K562 treated with DMSO at 1 percent for 4 hours (cell line): ENCODE results near the gene PIP4P1. TPM values are rescaled to one million over a fixed set of nuclear protein-coding genes. Genes with fewer than 3 reads are reported as not detected.

Source experiments
- total RNA-seq: library from RNA; unstranded; fragments of 300-600 nt; gene quantifications from 2 replicates; pipeline ENCODE4 v1.2.3, GENCODE V29; 2022; ENCODE audit not compliant: insufficient read depth

PIP4P1 gene
- 21.9 and 22.0 TPM in 2 replicates for total RNA-seq

DNA sequence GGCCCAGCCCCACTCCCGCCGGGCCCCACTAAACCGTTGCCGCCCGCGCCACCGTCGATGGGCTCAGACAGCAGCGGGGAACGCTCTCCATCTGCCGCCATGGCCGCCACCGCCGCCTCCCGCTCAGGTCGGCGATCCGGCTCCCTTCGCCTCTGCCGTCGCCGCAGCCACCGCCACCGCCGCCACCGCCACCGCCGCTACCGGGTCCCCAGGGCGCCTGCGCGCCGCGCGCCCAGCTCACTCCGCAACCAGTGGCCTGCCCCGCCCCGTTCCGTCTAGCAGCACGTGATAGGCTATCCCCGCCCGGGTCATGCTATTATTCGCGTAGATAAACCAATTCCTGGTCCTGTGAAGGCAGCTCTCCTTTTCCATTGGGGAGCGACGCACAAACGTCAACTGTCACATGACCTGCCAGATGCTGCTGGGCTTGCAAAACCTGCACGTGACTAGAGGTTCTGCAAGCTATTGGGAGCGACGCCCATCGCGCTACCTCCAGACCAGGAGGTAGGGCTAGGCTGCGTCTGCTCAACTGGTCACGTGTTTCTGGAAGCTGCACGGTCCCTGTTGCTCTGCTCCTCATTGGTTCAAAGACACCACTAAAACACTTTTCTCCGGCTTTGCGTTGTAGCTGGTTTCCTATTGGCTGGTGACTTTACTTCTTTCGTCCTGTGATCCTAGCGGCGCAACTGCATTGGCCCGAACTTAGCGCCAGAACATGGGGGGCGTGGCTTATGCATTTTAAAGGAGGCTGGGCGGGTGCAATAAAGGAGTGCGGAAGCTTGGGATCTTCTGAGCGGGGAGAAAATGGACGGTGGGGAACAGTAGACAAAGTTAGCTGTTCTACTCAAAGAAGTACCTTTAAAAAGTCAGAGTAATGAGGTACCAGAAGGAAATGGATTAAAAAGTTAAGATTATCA lies at the start of gene PIP4P1:
Gene PIP4P1, minus strand, starts transcription at position 210 of the 917 bp plus-strand sequence. Its CDS starts 109 bp downstream, at position 101.

DNA sequence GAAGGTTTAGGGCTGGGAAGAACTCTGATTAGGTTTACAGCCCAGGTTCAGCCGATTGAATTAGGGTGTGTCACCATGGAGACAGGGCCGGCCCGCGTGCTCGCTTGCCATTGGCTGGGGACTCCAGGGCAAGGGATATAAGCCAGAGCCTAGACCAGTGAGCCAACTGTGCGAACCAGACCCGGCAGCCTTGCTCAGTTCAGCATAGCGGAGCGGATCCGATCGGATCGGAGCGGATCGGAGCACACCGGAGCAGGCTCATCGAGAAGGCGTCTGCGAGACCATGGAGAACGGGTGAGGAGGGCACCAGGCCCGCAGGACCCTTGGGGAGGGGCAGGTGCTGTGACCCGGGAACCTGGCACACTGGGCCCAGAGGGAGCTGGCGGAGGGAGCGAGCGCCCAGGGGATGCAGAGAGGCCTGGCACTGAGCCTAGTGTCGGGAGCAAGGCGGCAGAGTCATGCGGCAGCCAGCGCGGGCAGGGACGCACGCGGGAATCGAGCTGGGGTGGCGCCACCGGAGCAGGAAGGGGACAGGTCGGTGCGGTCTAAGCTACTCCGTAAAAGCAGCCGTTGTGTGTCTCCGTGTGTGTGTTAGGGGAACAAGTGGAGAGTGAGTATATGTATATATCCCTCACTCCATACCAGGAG lies 8.1 kb upstream of the PIP4P1 start, which contains the start of gene PNP:
Gene PNP, plus strand, starts transcription at position 165 of the 648 bp plus-strand sequence. Its CDS starts 119 bp downstream, at position 284.

DNA sequence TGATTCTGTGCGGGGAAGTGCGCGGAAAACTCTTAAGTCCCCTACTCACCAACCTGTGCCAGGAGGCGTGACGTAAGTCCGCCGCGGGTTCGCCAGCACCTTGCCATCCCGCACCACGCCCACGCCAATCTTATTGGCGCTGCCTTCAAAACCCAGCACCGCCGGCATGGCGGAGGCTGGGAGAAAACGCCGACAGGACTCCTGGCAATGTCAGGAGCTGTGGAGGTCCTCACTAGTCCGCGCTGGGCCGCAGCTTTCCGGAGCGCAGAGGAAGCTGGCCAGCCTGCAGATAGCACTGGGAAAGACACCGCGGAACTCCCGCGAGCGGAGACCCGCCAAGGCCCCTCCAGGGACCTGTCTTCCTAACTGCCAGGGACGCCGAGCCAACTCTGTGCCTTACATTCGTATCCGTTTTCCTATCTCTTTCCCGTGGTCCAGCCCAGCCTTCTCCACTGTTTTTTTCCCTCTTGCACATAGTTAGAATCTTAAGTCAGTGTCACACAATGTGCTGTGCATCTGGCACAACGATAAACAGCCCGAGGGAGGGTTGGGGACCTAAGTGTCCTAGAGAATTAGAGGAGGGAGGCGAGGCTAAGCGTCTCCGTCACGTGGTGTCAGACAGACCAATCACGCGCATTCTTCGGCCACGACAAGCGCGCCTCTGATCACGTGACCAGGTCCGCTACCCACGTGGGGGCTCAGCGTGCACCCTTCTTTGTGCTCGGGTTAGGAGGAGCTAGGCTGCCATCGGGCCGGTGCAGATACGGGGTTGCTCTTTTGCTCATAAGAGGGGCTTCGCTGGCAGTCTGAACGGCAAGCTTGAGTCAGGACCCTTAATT lies 6.5 kb downstream of the PIP4P1 start, which contains the start of the genes APEX1 and OSGEP:
Gene APEX1, plus strand, starts transcription at position 711 of the 839 bp plus-strand sequence. CDS start 420 bp downstream, outside the sequence.
Gene OSGEP, minus strand, starts transcription at position 297 of the 839 bp plus-strand sequence. Its CDS starts 129 bp downstream, at position 168.

DNA sequence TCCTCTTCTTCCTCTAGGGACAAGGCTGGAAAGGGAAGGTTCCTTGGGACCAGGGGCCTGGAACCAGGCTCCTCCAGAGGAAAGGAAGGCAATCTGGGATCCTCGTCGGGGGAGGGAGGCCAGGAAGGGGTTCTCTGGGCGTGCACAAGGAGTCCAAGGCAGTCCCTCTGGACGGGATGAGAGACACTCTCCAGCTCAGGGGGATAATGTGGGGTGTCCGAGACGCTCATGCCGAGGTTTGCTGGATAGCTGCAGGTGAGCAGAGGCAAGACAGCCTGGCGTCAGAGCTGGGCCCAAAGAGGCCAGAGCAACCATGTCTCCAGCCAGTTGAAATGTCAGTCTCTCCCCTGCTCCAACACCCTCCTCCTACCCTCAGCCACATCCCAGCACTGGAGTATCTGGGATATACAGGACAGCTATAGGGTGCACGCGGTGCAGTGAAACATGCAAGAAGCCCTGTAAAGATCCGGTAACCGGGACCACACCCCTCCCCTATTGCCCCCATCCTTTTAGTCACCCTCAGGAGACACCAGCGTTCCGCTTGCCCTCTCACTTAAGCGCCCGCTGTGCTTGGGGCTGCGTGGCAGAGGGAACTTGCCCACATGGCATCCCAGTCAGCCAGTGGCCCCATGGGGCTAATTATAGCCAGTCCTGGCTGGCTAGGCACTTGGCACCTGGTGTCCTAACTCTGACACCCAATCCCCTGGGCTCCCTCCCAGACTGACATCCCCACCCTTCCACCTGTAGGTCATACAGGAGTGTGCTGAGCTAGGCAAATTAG lies 25.5 kb downstream of the PIP4P1 start, which contains the start of gene KLHL33:
Gene KLHL33, minus strand, starts transcription at position 585 of the 781 bp plus-strand sequence. Its CDS starts 355 bp downstream, at position 230.

DNA sequence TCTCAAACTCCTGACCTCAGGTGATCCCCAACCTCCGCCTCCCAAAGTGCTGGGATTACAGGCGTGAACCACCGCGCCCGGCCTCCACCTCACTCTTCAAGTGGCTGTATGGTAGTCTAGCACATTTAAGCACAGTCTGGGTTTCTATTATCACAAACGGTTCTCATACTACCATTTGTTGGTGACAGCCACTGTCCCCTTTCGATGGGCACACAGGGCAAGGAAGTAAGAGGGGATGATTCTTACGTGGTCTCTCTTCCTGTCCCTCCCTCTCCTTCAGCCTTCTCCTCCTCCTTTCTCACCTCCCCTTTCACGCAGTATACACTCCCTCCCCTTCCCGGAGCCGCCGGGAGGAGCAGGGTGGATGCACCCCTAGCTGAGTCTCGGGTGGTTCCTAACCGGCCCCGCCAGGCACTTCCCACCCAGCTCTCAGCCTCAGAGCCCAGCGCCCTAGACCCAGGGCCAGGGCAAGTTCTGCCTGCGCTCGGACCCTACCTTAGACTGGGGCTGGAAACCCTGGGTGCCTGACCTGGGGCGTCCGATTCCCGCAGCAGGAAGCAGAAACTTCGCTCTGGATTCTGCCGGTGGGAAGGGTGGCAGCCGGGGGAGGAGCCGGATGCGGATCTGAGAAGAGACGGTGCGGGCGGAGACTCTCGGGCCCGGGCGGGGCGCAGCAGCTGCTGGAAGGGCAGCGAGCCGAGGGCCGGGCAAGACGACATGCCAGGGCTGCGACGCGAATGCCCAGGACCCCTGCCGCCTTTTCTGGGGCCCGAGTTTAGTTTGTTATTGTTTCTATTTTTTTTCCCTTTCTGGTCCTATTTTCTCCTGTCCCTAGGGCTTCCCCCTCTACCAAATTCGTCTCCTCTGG lies 48.1 kb downstream of the PIP4P1 start, which contains the start of gene TEP1:
Gene TEP1, minus strand, starts transcription at position 626 of the 868 bp plus-strand sequence. CDS start 5,062 bp downstream, outside the sequence.

Other genes with a start within 250 kb of the PIP4P1 start
- gene OR11H6, start 237.7 kb downstream of the PIP4P1 start, total RNA-seq, result not detected in 2 replicates
- not detected in 2 replicates for gene OR11H7, start 232.5 kb downstream of the PIP4P1 start, total RNA-seq
- gene OR11H4, start 222.1 kb downstream of the PIP4P1 start, total RNA-seq, result not detected in 2 replicates
- gene TTC5, start 155.5 kb downstream of the PIP4P1 start, total RNA-seq, result 2.1 and 2.7 TPM in 2 replicates
- gene CCNB1IP1, start 128.2 kb downstream of the PIP4P1 start, total RNA-seq, result 99.0 and 107 TPM in 2 replicates
- 20.8 and 24.1 TPM in 2 replicates for gene PARP2, start 117.8 kb downstream of the PIP4P1 start, total RNA-seq
- 9.1 and 9.3 TPM in 2 replicates for gene TEP1, start 47.9 kb downstream of the PIP4P1 start, total RNA-seq
- gene KLHL33, start 25.3 kb downstream of the PIP4P1 start, total RNA-seq, result 0.10 TPM in 1 of 2 replicates, not detected in the other
- 32.4 and 42.3 TPM in 2 replicates for gene OSGEP, start 6.6 kb downstream of the PIP4P1 start, total RNA-seq
- gene APEX1, start 6.2 kb downstream of the PIP4P1 start, total RNA-seq, result 130 and 152 TPM in 2 replicates
- 75.8 and 87.0 TPM in 2 replicates for gene PNP, start 8.0 kb upstream of the PIP4P1 start, total RNA-seq
- gene RNASE10, start 44.1 kb upstream of the PIP4P1 start, total RNA-seq, result not detected in 2 replicates
- not detected in 2 replicates for gene RNASE9, start 99.6 kb upstream of the PIP4P1 start, total RNA-seq
- gene RNASE11, start 126.6 kb upstream of the PIP4P1 start, total RNA-seq, result not detected in 2 replicates
- gene RNASE12, start 129.9 kb upstream of the PIP4P1 start, total RNA-seq, result not detected in 2 replicates
- gene OR6S1, start 180.3 kb upstream of the PIP4P1 start, total RNA-seq, result not detected in 2 replicates
- 0.80 and 4.6 TPM in 2 replicates for gene RNASE4, start 223.1 kb upstream of the PIP4P1 start, total RNA-seq
- 1.7 TPM in 1 of 2 replicates, not detected in the other for gene ANG, start 227.3 kb upstream of the PIP4P1 start, total RNA-seq